Measurements from ENCODE around the gene PPP1R3A.

Gene PPP1R3A

DNA sequence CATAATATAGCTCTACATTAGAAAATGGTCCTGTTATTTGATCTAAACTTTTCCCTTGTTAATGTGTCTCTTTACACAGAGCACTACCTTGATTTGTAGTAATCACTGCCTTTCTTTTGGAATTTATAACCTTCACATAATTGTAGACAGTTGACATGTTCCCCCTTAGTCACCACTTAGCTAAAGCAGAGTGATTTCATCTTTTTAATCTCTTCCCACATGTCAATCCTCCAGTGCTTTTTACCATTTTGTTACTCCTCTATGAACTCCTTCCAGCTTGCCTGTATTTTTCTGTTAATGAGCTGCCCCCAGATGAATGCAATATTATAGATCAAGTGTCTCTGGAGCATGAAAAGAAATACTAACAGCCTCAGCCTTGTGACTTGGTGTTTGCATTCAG, 2.6 kb upstream of the PPP1R3A start:
- TF ChIP-seq YY1 (IDR thresholded peaks at IDR 0.05; ENCODE audit: low read depth) (no peak), EP300 (IDR thresholded peaks at IDR 0.05; ENCODE audit: borderline replicate concordance) (no peak), TAF1 (IDR thresholded peaks at IDR 0.05; ENCODE audit: low read depth) (no peak), TCF12 (IDR thresholded peaks at IDR 0.05; ENCODE audit: low read depth) (no peak), RAD21 (IDR thresholded peaks at IDR 0.05; ENCODE audit: low read depth) (no peak)
- TF ChIP-seq, protein P1, sequence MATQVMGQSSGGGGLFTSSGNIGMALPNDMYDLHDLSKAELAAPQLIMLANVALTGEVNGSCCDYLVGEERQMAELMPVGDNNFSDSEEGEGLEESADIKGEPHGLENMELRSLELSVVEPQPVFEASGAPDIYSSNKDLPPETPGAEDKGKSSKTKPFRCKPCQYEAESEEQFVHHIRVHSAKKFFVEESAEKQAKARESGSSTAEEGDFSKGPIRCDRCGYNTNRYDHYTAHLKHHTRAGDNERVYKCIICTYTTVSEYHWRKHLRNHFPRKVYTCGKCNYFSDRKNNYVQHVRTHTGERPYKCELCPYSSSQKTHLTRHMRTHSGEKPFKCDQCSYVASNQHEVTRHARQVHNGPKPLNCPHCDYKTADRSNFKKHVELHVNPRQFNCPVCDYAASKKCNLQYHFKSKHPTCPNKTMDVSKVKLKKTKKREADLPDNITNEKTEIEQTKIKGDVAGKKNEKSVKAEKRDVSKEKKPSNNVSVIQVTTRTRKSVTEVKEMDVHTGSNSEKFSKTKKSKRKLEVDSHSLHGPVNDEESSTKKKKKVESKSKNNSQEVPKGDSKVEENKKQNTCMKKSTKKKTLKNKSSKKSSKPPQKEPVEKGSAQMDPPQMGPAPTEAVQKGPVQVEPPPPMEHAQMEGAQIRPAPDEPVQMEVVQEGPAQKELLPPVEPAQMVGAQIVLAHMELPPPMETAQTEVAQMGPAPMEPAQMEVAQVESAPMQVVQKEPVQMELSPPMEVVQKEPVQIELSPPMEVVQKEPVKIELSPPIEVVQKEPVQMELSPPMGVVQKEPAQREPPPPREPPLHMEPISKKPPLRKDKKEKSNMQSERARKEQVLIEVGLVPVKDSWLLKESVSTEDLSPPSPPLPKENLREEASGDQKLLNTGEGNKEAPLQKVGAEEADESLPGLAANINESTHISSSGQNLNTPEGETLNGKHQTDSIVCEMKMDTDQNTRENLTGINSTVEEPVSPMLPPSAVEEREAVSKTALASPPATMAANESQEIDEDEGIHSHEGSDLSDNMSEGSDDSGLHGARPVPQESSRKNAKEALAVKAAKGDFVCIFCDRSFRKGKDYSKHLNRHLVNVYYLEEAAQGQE (IDR thresholded peaks at IDR 0.05; ENCODE audit: low read depth): no peak
- TF ChIP-seq, protein P2, sequence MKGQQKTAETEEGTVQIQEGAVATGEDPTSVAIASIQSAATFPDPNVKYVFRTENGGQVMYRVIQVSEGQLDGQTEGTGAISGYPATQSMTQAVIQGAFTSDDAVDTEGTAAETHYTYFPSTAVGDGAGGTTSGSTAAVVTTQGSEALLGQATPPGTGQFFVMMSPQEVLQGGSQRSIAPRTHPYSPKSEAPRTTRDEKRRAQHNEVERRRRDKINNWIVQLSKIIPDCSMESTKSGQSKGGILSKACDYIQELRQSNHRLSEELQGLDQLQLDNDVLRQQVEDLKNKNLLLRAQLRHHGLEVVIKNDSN (IDR thresholded peaks at IDR 0.05): no peak

DNA sequence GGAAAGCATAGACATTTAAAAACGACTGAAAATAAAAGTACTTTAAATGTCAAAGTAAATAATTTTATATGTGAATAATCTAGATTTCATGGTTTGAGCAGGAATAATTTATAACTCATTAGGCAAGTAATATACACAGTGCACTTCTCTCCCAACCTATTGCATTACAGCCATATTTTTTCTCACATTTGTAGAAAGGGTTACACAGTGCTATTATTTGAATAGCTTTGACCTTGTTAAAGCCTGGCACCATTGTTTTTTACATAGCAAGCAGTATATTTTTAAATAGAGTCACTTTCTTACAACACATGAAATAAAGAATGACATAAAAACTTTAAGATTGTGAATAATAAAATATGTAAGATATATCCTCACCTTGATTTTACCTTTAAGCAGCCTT, 969 bp downstream of the PPP1R3A start:
- TF ChIP-seq TAF1 (IDR thresholded peaks at IDR 0.05; ENCODE audit: low read depth) (no peak), CEBPB (IDR thresholded peaks at IDR 0.05) (no peak), YY1 (IDR thresholded peaks at IDR 0.05; ENCODE audit: low read depth) (no peak), CREB1 (IDR thresholded peaks at IDR 0.05; ENCODE audit: low read depth) (no peak), TEAD4 (IDR thresholded peaks at IDR 0.05) (no peak), EGR1 (IDR thresholded peaks at IDR 0.05) (no peak), TCF12 (IDR thresholded peaks at IDR 0.05; ENCODE audit: low read depth) (no peak), FOXM1 (IDR thresholded peaks at IDR 0.05; ENCODE audit: borderline replicate concordance, low read depth) (no peak), RAD21 (IDR thresholded peaks at IDR 0.05; ENCODE audit: low read depth) (no peak), NFIC (IDR thresholded peaks at IDR 0.05) (no peak), ZBTB7A (IDR thresholded peaks at IDR 0.05; ENCODE audit: low read depth) (no peak), EP300 (IDR thresholded peaks at IDR 0.05; ENCODE audit: borderline replicate concordance) (no peak)
- TF ChIP-seq, protein P2 (IDR thresholded peaks at IDR 0.05): no peak
- TF ChIP-seq, protein P3, sequence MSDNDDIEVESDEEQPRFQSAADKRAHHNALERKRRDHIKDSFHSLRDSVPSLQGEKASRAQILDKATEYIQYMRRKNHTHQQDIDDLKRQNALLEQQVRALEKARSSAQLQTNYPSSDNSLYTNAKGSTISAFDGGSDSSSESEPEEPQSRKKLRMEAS (IDR thresholded peaks at IDR 0.05): no peak
- TF ChIP-seq, protein P1 (IDR thresholded peaks at IDR 0.05; ENCODE audit: low read depth): no peak

DNA sequence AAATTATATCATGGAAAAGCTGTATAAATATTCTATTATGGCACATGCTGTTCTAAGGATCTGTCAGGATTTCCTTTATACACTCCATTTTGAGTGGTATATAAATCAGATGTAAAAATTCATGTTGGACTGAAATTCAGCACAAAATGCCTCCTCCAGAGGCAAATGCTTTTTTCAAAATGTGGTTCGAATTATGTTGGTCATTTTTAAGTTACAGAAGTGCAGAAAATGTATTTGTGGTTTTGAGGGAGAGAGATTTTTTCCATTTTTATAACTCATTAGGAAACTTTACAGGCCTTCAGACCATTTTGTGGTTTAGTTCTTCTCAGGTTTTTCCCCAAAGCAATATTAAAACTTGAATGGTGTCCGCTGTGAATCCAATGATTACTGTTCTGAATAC, 2.9 kb downstream of the PPP1R3A start:
- no peak for TF ChIP-seq NFIC (IDR thresholded peaks at IDR 0.05)
- TF ChIP-seq CREB1 (IDR thresholded peaks at IDR 0.05; ENCODE audit: low read depth): no peak
- TF ChIP-seq EP300 (IDR thresholded peaks at IDR 0.05; ENCODE audit: borderline replicate concordance): no peak
- no peak for TF ChIP-seq RAD21 (IDR thresholded peaks at IDR 0.05; ENCODE audit: low read depth)
- TF ChIP-seq, protein P3 (IDR thresholded peaks at IDR 0.05): no peak
- TF ChIP-seq TEAD4 (IDR thresholded peaks at IDR 0.05): no peak
- no peak for TF ChIP-seq TCF12 (IDR thresholded peaks at IDR 0.05; ENCODE audit: low read depth)
- no peak for TF ChIP-seq FOXM1 (IDR thresholded peaks at IDR 0.05; ENCODE audit: borderline replicate concordance, low read depth)
- TF ChIP-seq, protein P1 (IDR thresholded peaks at IDR 0.05; ENCODE audit: low read depth): no peak
- TF ChIP-seq ZBTB7A (IDR thresholded peaks at IDR 0.05; ENCODE audit: low read depth): no peak
- TF ChIP-seq TAF1 (IDR thresholded peaks at IDR 0.05; ENCODE audit: low read depth): no peak
- TF ChIP-seq YY1 (IDR thresholded peaks at IDR 0.05; ENCODE audit: low read depth): no peak

DNA sequence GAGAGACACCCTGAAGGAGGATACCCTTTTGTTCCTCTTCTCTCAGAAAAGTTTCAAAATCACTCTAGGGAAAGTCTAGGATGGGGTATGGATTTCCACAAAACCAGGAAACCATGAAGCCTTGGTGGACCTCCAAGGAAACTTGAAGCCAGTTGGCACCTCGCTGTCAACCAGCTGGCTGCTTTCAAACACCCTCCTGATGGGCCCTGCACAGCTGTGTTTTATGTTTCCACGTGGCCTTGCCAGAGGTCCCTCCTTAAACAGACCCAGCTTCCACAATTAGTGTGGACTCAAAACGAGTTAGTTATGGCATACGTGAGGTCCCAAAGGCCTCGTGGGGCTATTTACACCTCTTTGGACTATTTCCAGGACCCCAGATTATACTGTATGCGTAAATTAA, 5.9 kb downstream of the PPP1R3A start:
- TF ChIP-seq, protein P2 (IDR thresholded peaks at IDR 0.05): no peak
- no peak for TF ChIP-seq TEAD4 (IDR thresholded peaks at IDR 0.05)
- TF ChIP-seq YY1 (IDR thresholded peaks at IDR 0.05; ENCODE audit: low read depth): no peak
- no peak for TF ChIP-seq RAD21 (IDR thresholded peaks at IDR 0.05; ENCODE audit: low read depth)
- TF ChIP-seq, protein P1 (IDR thresholded peaks at IDR 0.05; ENCODE audit: low read depth): no peak
- TF ChIP-seq CEBPB (IDR thresholded peaks at IDR 0.05): no peak
- no peak for TF ChIP-seq FOXM1 (IDR thresholded peaks at IDR 0.05; ENCODE audit: borderline replicate concordance, low read depth)
- no peak for TF ChIP-seq CREB1 (IDR thresholded peaks at IDR 0.05; ENCODE audit: low read depth)
- no peak for TF ChIP-seq NFIC (IDR thresholded peaks at IDR 0.05)
